GM23338 (cell line): ENCODE measurements around the gene PHLDB1. TPM values are rescaled to one million over a fixed set of nuclear protein-coding genes. Genes with fewer than 3 reads are reported as not detected.

ENCODE experiments used
- ATAC-seq: fragments of 200-7000 bp; cut with Tn5 transposase; 3 replicates; pipeline ENCODE4 v1.9.1; 2020
- DNase-seq: peaks from one replicate; pipeline ENCODE4 v3.0.0-alpha.2; 2015; ENCODE audit warnings: low spot score
- H2AFZ ChIP-seq: fragments of 200-600 bp; sonication (generic); 2 replicates; pipeline ENCODE4 v1.8.0; 2016; ENCODE audit warnings: antibody characterized with exemption, mild to moderate bottlenecking, moderate library complexity
- H3F3A ChIP-seq: fragments of 200-600 bp; sonication (generic); replicated peaks from 2 replicates; pipeline ENCODE4 v1.8.0; 2017; ENCODE audit warnings: antibody characterized with exemption, mixed run types, low read depth
- H3K27ac ChIP-seq: fragments of 200-600 bp; sonication (generic); 2 replicates; pipeline ENCODE4 v1.6.1; 2016; ENCODE audit warnings: low read depth
- H3K27me3 ChIP-seq: fragments of 200-600 bp; sonication (generic); 2 replicates; pipeline ENCODE4 v1.8.0; 2016; ENCODE audit warnings: mild to moderate bottlenecking, mixed run types, moderate library complexity; ENCODE audit not compliant: insufficient read depth
- H3K36me3 ChIP-seq: fragments of 200-600 bp; sonication (generic); 2 replicates; pipeline ENCODE4 v1.8.0; 2016; ENCODE audit warnings: mild to moderate bottlenecking; ENCODE audit not compliant: insufficient read depth
- H3K4me1 ChIP-seq: fragments of 200-600 bp; sonication (generic); 2 replicates; pipeline ENCODE4 v1.8.0; 2016; ENCODE audit warnings: mild to moderate bottlenecking, moderate library complexity; ENCODE audit not compliant: insufficient read depth
- H3K4me2 ChIP-seq: fragments of 200-600 bp; sonication (generic); 2 replicates; pipeline ENCODE4 v1.7.1; 2017; ENCODE audit warnings: mixed run types
- H3K4me3 ChIP-seq: fragments of 200-600 bp; sonication (generic); 2 replicates; pipeline ENCODE4 v1.6.1; 2016; ENCODE audit warnings: mixed run types
- H3K79me2 ChIP-seq: fragments of 200-600 bp; sonication (generic); replicated peaks from 2 replicates; pipeline ENCODE4 v1.8.0; 2017; ENCODE audit warnings: mild to moderate bottlenecking; ENCODE audit not compliant: insufficient read depth
- H3K9me2 ChIP-seq: fragments of 200-600 bp; sonication (generic); 2 replicates; pipeline ENCODE4 v1.8.0; 2017; ENCODE audit not compliant: insufficient read depth
- H4K20me1 ChIP-seq: fragments of 200-600 bp; sonication (generic); replicated peaks from 2 replicates; pipeline ENCODE4 v1.8.0; 2017; ENCODE audit warnings: mild to moderate bottlenecking; ENCODE audit not compliant: insufficient read depth
- H3K27ac Mint-ChIP-seq: 2 replicates; pipeline ENCODE4 v1.8.0; 2020; ENCODE audit warnings: inconsistent platforms, mild to moderate bottlenecking, moderate library complexity, mixed read lengths
- H3K27me3 Mint-ChIP-seq: 3 replicates; pipeline ENCODE4 v1.8.0; 2022; ENCODE audit warnings: low read depth, mild to moderate bottlenecking, moderate library complexity, mixed read lengths, inconsistent platforms; ENCODE audit not compliant: insufficient read depth, poor library complexity
- H3K36me3 Mint-ChIP-seq: 3 replicates; pipeline ENCODE4 v1.8.0; 2021; ENCODE audit warnings: low read depth, mild to moderate bottlenecking, inconsistent platforms, moderate library complexity, mixed read lengths
- H3K4me1 Mint-ChIP-seq: 3 replicates; pipeline ENCODE4 v1.8.0; 2020; ENCODE audit warnings: mild to moderate bottlenecking, inconsistent platforms, mixed read lengths
- H3K4me3 Mint-ChIP-seq: 3 replicates; pipeline ENCODE4 v1.8.0; 2021; ENCODE audit warnings: moderate library complexity, mild to moderate bottlenecking, inconsistent platforms, mixed read lengths
- H3K9me3 Mint-ChIP-seq: 3 replicates; pipeline ENCODE4 v1.8.0; 2020; ENCODE audit warnings: moderate library complexity, mild to moderate bottlenecking, inconsistent platforms, mixed read lengths
- CREB1 ChIP-seq: fragments of 250-450 bp; sonication (Bioruptor Pico); IDR thresholded peaks from 2 replicates; pipeline ENCODE4 v1.5.0; 2020; ENCODE audit warnings: low read depth, mild to moderate bottlenecking, moderate library complexity
- JUNB ChIP-seq: IDR thresholded peaks from one replicate; pipeline ENCODE4 v1.6.1; 2016; ENCODE audit warnings: antibody characterized with exemption; ENCODE audit not compliant: unreplicated experiment
- POLR2AphosphoS5 ChIP-seq: IDR thresholded peaks from 2 replicates; pipeline ENCODE4 v1.6.1; 2016; ENCODE audit warnings: antibody characterized with exemption, low read depth
- ZNF462 ChIP-seq: fragments of 250-450 bp; sonication (Bioruptor Pico); IDR thresholded peaks from 2 replicates; pipeline ENCODE4 v1.5.0; 2020; ENCODE audit warnings: mild to moderate bottlenecking, moderate library complexity
- polyA plus RNA-seq: library from polyadenylated mRNA; unstranded; fragments of >200 nt; fragmentation: Nextera tagmentation; extraction: Ambion mirVana; gene quantifications from 2 replicates; pipeline ENCODE4 v1.2.1, GENCODE V29; 2016
- total RNA-seq: library from RNA; depleted of rRNA; stranded (reverse); fragments of >200 nt; shearing (Covaris generic); gene quantifications from 2 replicates; pipeline ENCODE4 v1.2.3, GENCODE V29; 2014

PHLDB1 gene
- total and polyA plus RNA-seq, 2 experiments from 2014 or later, result 46.0 to 85.2 TPM

GRCh38 chr11:118621071-118621783, 13.8 kb downstream of the PHLDB1 start:
- Histone ChIP-seq H3K36me3 (no peaks in the 10 kb centered on the region), H3K27me3 (no peaks in the 10 kb centered on the region), H3K4me2 (peak overlapping the region; percentile 95), H3K79me2 (peaks cover 29% of the 10 kb centered on the region), H3K4me1 (peaks cover 40% of the 10 kb centered on the region), H3K9me2 (no peaks in the 10 kb centered on the region), H3K27ac (peak overlapping the region; percentile 86), H2AFZ (peak overlapping the region; percentile 81), H3K4me3 (peak overlapping the region; percentile 92), H3F3A (peaks cover 9% of the 10 kb centered on the region), H4K20me1 (peaks cover 4% of the 10 kb centered on the region)
- TF ChIP-seq JUNB (no peak), POLR2AphosphoS5 (peak; percentile 75), ZNF462 (no peak), CREB1 (CRISPR knock-in tag) (peak; percentile 64; the same call in 1 of the 2 replicates)
- H3K27ac Mint-ChIP-seq, result peak overlapping the region; percentile 80
- ATAC-seq, result peak; percentile 83
- no peaks in the 10 kb centered on the region; the same call in 2 of the 3 replicates for H3K9me3 Mint-ChIP-seq
- H3K36me3 Mint-ChIP-seq, result peaks cover 4% of the 10 kb centered on the region; the same call in 2 of the 3 replicates
- peaks cover 12% of the 10 kb centered on the region for H3K27me3 Mint-ChIP-seq
- H3K4me1 Mint-ChIP-seq, result peaks cover 63% of the 10 kb centered on the region
- peak; percentile 95 for DNase-seq
- H3K4me3 Mint-ChIP-seq, result peak overlapping the region; percentile 79
